Measurements from ENCODE around the gene SYNGR3.

The SYNGR3 gene

GRCh38 chr16:2042986-2043666 lies 53.4 kb downstream of the SYNGR3 start:
- no peak for DNase-seq
